Measurements from ENCODE around the gene DOK4.

DNA sequence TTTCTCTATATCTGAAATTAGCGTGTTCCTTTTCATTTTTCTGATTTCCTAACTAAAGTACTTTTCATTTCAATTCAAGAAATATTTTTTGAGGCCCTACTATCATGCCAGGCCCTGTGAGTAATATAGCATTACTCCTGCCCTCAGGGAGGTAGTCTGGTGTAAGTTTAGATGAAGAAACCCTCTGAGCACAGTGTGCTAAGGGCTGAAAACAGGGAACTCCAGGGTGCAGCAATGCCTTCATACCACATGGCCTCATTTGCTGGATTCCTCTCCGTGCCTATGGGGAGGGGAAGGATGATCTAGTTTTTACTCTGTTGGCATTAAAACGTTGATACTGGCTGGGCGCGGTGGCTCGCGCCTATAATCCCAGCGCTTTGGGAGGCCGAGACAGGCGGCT, 34.3 kb downstream of the DOK4 start:
- TF ChIP-seq POLR2A (IDR thresholded peaks at IDR 0.05) (no peak), POLR2AphosphoS5 (IDR thresholded peaks at IDR 0.05) (no peak), EP300 (IDR thresholded peaks at IDR 0.05) (no peak)
- TF ChIP-seq, protein P1, sequence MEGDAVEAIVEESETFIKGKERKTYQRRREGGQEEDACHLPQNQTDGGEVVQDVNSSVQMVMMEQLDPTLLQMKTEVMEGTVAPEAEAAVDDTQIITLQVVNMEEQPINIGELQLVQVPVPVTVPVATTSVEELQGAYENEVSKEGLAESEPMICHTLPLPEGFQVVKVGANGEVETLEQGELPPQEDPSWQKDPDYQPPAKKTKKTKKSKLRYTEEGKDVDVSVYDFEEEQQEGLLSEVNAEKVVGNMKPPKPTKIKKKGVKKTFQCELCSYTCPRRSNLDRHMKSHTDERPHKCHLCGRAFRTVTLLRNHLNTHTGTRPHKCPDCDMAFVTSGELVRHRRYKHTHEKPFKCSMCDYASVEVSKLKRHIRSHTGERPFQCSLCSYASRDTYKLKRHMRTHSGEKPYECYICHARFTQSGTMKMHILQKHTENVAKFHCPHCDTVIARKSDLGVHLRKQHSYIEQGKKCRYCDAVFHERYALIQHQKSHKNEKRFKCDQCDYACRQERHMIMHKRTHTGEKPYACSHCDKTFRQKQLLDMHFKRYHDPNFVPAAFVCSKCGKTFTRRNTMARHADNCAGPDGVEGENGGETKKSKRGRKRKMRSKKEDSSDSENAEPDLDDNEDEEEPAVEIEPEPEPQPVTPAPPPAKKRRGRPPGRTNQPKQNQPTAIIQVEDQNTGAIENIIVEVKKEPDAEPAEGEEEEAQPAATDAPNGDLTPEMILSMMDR (IDR thresholded peaks at IDR 0.05): no peak
